ENCODE data around the gene CYTH4.

- TF ChIP-seq CTCF (IDR thresholded peaks at IDR 0.05) = no peak
- no peak for TF ChIP-seq POLR2A (IDR thresholded peaks at IDR 0.05)
These were observed 42.2 kb downstream of the CYTH4 start for GRCh38 chr22:37324340-37325038.
